Sigmoid colon (tissue), 4 donors: ENCODE data around the gene CASP1.
"Not testable (repeated sequence)": the region's sequence is repeated elsewhere in the genome, so short reads cannot be mapped to it uniquely, and the experiment has no call there.

ENCODE experiments used
- EP300 ChIP-seq, 4 donors: sonication (generic); formaldehyde crosslinking; IDR thresholded peaks; one replicate each; pipeline ENCODE4 v1.6.1; 2017; ENCODE audit warnings: antibody characterized with exemption in 4 of 4
- POLR2AphosphoS5 ChIP-seq, 4 donors: sonication (generic); formaldehyde crosslinking; IDR thresholded peaks; one replicate each; pipeline ENCODE4 v1.6.1; 2017; ENCODE audit warnings: antibody characterized with exemption in 4 of 4
- TF ChIP-seq, protein P1 (sequence below), 4 experiments: fragments of 450-650 bp in 3 of 4; fragments of 200-600 bp in 1 of 4; IDR thresholded peaks; one replicate each; pipeline ENCODE4 v1.5.1; 2016 to 2019; ENCODE audit warnings: antibody characterized with exemption in 4 of 4, mild to moderate bottlenecking in 3 of 4, moderate library complexity in 2 of 4

DNA sequence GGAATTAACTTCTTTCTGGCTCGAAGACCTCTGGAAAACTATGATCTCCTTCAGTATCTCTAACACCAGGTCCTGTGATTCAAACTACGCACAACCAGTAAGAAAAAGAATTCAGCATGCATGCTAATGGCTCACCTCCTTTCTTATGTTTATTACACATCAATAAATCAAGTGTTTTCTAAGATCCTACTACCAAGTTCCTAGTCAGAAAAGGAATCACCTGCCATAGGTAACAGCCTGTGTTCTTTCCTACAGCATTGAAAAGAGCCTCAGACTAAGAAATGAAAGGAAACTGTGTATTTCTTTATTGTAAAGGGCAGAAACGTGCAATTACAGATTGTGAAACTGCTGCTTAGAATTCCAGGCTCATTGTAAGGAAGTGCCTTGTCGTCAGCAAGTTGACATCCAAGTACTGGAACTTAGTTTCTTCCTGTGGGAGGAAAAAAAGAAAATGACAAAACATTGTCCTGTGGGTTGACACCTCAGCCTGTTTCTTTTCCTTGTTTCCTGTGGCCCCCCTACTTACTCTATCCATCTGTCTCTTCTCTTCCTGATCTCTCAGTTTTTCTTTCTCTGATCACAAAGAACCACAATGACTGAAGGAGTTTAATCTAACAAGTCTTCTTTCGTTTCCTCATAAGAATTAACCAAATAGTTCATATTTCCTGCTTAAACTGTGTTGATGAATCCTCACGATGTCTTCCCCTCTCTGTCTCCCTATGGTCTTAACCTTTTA lies 45.4 kb upstream of the CASP1 start:
- TF ChIP-seq, protein P1, sequence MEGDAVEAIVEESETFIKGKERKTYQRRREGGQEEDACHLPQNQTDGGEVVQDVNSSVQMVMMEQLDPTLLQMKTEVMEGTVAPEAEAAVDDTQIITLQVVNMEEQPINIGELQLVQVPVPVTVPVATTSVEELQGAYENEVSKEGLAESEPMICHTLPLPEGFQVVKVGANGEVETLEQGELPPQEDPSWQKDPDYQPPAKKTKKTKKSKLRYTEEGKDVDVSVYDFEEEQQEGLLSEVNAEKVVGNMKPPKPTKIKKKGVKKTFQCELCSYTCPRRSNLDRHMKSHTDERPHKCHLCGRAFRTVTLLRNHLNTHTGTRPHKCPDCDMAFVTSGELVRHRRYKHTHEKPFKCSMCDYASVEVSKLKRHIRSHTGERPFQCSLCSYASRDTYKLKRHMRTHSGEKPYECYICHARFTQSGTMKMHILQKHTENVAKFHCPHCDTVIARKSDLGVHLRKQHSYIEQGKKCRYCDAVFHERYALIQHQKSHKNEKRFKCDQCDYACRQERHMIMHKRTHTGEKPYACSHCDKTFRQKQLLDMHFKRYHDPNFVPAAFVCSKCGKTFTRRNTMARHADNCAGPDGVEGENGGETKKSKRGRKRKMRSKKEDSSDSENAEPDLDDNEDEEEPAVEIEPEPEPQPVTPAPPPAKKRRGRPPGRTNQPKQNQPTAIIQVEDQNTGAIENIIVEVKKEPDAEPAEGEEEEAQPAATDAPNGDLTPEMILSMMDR (IDR thresholded peaks at IDR 0.05), result not testable (repeated sequence)
- TF ChIP-seq POLR2AphosphoS5, EP300 (IDR thresholded peaks at IDR 0.05): not testable (repeated sequence)
